GM04504 (cell line): ENCODE results near the gene MYO18A.
A peak's percentile ranks its signal among the peaks of the same experiment; 100 is the strongest.

ENCODE experiments used
- DNase-seq: peaks from one replicate; pipeline ENCODE4 v3.0.0-alpha.2; 2012; ENCODE audit warnings: low read depth

The MYO18A gene

GRCh38 chr17:29080323-29080722 is 99.9 kb downstream of the MYO18A start:
- no peak for DNase-seq

GRCh38 chr17:29079887-29080286 is 100.3 kb downstream of the MYO18A start:
- no peak for DNase-seq

DNA sequence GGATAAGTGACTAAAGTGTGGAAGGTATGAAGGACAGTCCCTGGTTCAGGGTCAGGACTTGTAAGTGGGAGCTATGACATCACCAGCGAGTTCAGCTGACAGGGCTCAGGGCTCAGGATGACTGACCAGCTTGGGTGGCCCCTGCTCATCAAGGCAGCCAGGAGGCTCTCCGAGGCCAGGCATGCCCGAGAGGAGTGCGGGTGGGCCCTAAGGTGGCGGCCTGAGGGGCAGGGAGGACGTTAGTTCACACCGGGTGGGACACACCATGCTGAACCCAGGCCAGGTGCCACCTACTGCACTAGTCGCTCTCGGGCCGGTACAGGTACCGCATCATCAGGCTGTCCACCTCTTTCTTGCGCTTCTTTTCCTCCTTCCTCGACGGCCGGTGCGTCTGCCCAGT is 100.8 kb downstream of the MYO18A start:
- no peak for DNase-seq

DNA sequence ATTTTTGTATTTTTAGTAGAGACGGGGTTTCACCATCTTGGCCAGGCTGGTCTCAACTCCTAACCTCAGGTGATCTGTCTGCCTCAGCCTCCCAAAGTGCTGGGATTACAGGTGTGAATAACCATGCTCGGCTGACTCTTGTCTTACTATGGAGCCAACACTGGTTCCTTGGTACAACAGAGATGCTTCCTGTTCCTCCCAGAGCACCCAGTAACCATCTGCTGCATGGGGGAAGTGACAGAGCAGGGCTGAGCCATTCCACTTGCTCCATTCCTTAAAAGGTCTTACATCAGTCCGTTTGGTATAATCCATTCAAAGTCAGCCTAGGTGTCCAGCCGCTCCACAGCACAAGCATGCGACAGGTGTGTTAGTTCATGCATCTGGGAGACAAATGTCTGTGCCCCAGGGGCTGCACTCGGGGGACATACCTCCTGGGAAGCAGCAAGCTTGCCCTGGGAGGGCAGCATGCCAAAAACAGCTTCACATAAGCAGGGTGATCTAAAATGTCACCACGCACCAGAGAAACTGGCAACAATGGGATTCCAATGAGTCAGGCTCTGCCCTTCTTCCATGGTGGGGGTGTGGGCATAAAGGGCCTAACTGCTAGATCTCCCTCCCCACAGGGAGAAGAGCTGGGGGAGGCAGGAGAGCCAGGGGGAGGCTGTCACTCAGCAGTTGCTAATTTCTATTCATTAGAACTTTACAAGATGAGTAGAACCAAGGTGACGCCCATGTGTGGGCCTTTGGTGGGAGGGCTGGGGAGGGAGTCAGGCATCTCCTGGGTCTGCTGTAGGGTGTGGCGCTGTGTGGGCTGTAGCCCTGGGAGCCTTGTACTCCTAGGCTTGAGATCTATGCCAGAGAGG is 101.8 kb downstream of the MYO18A start:
- DNase-seq, result no peak

- DNase-seq, result no peak
These were observed 102.9 kb downstream of the MYO18A start for GRCh38 chr17:29077320-29077719.

- DNase-seq, result no peak
These were observed 103.5 kb downstream of the MYO18A start for GRCh38 chr17:29076722-29077121.

DNA sequence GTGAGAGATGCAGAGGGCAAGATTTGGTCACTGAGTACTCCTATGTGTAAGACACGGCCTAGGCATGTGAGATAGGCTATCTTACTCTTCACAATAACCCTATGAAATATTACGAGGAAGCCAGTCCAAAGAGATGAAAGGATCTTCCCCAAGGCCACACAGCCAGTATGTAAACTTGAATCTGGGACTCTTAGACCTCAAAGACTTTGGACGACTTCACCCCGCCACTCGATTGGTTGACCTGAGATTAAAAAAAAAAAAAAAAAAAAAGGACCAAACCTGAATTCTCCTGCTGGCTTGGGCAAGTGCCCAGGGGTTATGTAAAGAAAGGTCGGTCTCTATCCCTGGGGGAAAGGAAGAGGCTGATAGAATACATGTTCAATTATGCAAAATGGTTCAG is 104.1 kb downstream of the MYO18A start:
- DNase-seq, result no peak

GRCh38 chr17:29074488-29074887 is 105.7 kb downstream of the MYO18A start:
- no peak for DNase-seq

- DNase-seq, result no peak
These were observed 106.7 kb downstream of the MYO18A start for GRCh38 chr17:29073520-29073919.

- DNase-seq, result no peak
These were observed 107.2 kb downstream of the MYO18A start for GRCh38 chr17:29073045-29073444.

DNA sequence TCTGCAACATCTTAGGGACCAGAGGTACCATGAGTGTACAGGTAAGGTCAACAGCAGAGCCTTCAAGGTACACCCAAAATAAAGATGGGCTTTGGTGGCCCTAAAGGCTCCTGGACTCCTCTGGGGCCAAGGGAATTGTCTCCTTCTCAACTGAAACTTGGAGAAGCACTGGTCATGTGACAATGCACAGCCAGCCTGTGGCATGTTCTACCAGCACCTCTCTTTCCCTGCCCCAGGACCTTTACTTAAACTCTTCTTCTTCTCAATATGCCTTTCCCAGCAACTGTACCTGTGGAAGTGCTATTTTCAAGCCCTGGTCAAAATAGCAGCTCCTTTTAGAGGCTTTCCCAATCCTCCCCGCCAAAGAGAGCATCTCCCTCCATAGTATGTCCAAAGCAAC is 108.9 kb downstream of the MYO18A start:
- no peak for DNase-seq

DNA sequence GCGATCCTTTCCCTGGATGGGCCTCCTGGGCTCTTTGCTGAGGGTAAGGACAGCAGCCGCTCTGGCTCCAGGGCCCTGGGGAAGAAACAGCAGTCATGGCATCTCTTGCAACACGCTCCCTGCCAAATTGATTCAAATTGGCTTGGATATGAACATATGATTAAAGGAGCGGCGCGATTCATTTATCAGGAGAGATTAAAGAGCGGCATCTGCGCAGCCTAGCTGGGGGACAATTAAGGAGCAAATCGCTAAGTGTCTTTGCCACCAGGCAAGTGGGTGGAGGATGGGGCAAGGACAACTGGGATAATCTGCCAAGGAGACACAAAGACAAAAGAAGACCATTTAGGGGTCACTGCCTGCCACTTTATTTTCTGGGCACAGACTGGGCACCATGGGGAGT is 109.4 kb downstream of the MYO18A start:
- no peak for DNase-seq

DNA sequence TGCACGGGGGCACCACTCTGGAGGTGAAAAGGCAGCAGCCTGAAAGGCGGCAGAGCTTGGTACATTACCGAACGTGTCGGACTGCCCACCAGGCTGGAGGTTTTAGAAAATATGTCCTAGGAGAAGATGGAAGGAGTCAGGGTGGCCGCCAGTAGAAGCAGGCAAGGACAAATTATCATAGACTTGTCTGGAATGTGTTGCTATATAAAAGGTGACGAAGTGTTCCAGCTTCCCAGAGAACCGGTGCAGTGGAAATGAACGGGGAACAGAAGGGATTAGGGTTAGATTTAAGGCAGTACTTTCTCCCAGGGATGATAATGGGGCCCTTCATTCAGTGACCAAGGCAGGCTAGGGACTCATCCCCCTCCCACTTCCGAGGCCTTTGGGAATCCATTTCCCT is 109.9 kb downstream of the MYO18A start:
- DNase-seq, result no peak

GRCh38 chr17:29069526-29070041 is 110.6 kb downstream of the MYO18A start:
- peak; percentile 2 for DNase-seq

GRCh38 chr17:29068818-29069217 is 111.4 kb downstream of the MYO18A start:
- no peak for DNase-seq

GRCh38 chr17:29066606-29067005 is 113.6 kb downstream of the MYO18A start:
- DNase-seq, result no peak

DNA sequence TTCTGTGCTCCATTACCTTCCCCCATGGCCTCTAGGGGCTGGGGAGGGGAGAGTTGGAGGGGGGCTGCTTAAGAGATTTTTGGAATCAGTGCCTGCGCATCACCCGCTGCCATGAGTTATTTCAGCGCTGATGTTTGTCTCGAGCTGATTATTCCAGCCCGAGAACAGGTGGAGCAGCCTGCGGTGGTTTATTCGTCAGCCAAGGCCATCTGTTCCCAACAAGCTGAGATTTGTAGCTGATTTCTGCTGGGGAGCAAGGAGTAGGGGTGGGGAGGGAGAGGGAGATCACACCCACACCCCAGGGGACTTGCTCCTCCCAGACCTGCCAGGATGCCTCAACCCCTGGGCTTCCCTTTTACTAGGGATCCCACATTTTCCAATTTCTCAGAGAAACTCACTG is 114.2 kb downstream of the MYO18A start:
- DNase-seq, result no peak

GRCh38 chr17:29063992-29064391 is 116.2 kb downstream of the MYO18A start:
- DNase-seq, result no peak

DNA sequence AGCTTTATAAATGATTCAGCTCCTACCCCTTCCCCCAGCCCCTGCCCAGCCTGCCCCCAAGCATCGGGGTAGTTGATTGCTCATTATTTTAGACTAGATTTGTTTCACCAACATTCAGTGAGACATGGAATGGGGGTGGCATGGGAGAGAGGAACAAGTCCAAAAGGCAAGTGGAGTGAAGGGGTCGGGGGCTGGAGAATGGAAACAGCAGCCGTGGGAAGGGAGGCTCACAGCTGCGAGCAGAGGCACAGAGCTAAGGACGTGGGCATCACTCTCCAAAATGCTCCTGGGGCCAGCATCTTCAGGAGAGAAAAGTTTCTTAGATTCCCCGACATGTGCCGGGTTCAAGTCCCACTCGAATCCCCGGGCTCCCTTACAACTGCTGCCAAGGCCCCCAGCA is 118.0 kb downstream of the MYO18A start:
- DNase-seq, result no peak

GRCh38 chr17:29061036-29061435 is 119.2 kb downstream of the MYO18A start:
- no peak for DNase-seq

GRCh38 chr17:29060475-29060874 is 119.7 kb downstream of the MYO18A start:
- no peak for DNase-seq

- peak; percentile 6 for DNase-seq
These were observed 120.9 kb downstream of the MYO18A start for GRCh38 chr17:29059281-29059680.

GRCh38 chr17:29058391-29058790 is 121.8 kb downstream of the MYO18A start:
- DNase-seq, result no peak

DNA sequence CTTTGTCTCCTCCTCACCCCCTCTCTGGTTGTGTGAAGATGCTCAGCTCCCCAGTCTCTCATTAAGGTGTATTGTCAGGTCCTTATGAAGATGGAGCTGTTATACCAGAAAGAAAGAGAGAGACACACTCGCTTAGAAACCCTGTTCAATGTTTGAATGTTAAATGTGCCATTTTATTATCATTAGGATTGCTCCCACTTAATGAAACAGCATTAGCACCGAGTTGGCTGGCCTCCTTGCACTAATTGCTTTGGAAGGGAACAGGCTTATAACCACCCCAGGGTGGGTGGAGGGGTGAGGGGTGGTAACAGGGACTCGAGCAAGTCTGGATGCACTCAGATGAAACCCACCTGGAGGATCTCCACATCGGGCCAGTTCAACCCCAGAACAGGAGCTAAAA is 122.8 kb downstream of the MYO18A start:
- no peak for DNase-seq
